MG63 (cell line): Measurements from ENCODE around the gene PRRC1. TPM values are rescaled to one million over a fixed set of nuclear protein-coding genes. Genes with fewer than 3 reads are reported as not detected.

ENCODE experiments used
- DNase-seq: peaks from one replicate; pipeline ENCODE4 v3.0.0-alpha.2; 2020
- H3K27me3 ChIP-seq: fragments of 250-450 bp; sonication (Bioruptor Pico); 2 replicates; pipeline ENCODE4 v1.5.1; 2020; ENCODE audit warnings: mild to moderate bottlenecking, moderate library complexity
- H3K36me3 ChIP-seq: fragments of 250-450 bp; sonication (Bioruptor Pico); 2 replicates; pipeline ENCODE4 v1.5.1; 2020; ENCODE audit warnings: mild to moderate bottlenecking, moderate library complexity
- H3K4me3 ChIP-seq: fragments of 250-450 bp; sonication (Bioruptor Pico); 2 replicates; pipeline ENCODE4 v1.5.1; 2020; ENCODE audit warnings: mild to moderate bottlenecking, moderate library complexity
- H3K9me3 ChIP-seq: fragments of 250-450 bp; sonication (Bioruptor Pico); 2 replicates; pipeline ENCODE4 v1.5.1; 2020; ENCODE audit warnings: mild to moderate bottlenecking, moderate library complexity
- total RNA-seq: library from RNA; depleted of rRNA; stranded (reverse); fragments of >200 nt; shearing (Covaris generic); gene quantifications from 2 replicates; pipeline ENCODE4 v1.2.3, GENCODE V29; 2014; ENCODE audit warnings: low replicate concordance; rRNA removed

PRRC1 gene
- total RNA-seq, 1 experiment from 2014 or later = 26.8 TPM

DNA sequence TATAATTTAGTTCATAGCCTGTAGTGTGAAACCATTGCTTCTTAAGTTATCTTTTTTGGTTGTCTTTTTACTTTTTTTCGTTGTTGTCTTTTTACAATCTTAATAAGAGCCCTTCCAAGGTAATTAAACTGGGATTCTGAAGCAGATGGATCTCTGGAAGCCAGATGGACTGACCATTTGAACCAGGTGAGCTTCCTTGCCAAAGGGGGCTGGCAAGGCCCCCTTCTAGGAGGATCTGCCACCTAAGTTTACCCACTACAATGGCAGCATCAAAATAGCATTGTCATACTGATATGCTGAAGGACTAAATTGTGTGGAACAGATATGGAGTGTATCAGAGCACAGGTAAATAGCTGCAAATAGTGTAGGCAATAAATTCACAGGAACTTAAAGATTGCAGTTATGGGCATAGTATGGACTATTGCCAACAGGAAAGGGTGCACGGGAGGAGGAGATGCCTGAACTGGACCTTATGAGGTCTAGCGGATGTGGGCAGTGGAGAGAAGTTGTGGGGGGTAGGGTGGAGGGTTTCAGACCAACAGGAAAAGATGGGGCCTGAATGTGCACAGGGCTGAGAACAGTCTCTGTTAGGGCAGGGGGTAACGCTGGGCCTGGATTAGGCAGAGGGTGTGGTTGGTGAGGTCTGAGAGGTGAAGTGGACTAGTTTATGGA is 69.9 kb downstream of the PRRC1 start:
- H3K27me3 ChIP-seq = no peaks in the 10 kb centered on the region
- DNase-seq = no peak

DNA sequence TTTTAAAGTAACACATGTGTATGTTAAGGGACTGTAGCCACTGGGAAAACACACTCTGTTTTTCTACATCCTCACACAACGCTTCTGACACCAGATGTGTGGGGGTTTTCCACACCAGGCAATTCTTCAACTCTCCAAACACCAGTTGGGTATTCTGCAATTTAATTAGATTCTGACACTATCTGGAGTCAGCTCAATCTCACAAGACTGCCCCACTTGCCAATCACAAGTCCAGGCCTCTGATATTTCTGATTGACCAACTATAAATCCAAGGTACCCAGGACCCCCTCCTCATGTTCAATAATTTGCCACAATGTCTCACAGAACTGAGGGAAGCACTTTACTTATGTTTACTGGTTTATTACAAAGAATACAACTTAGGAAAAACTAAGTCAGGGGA is 70.9 kb downstream of the PRRC1 start:
- H3K4me3 ChIP-seq = no peak overlapping the region
- no peaks in the 10 kb centered on the region for H3K36me3 ChIP-seq
- no peak for DNase-seq
- H3K27me3 ChIP-seq = no peaks in the 10 kb centered on the region
- H3K9me3 ChIP-seq = no peaks in the 10 kb centered on the region

More for the DNA sequence above, 69.9 kb downstream of the PRRC1 start:
- Histone ChIP-seq H3K9me3 (no peaks in the 10 kb centered on the region), H3K4me3 (no peak overlapping the region), H3K36me3 (no peaks in the 10 kb centered on the region)

DNA sequence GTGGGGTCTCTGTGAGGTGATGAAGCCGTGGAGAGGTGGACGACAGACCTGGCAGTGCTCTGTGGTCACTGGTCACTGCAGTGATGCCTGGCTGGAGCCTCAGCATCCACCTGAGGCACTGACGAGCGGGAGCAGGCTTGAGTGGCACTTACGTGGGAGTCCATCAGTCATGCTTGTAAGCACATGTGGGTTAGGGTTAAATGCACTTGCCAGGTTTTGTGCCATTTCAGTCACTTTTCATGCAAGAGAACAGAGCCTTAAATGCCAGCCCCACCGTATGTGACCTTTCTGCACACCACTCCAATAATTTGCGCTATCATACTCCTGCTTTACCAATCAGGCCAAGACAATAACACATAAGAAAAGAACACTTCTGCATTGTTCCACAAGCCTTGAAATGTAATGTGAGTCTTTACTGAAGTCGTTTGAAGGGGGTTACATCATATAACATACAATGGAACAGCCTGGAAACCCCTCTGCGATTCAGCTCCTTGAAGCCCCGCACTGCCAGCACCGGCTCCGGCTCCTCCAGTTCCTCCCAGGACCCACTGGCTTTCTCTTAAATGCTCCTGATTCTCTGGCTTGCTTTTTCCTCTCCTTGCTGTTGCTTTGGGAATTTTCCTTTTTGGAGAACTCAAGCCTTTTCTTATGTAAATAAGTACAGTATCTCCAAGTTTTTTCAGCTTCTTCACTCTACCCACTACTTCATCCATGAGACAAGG is 72.0 kb downstream of the PRRC1 start:
- H3K27me3 ChIP-seq = no peaks in the 10 kb centered on the region

DNA sequence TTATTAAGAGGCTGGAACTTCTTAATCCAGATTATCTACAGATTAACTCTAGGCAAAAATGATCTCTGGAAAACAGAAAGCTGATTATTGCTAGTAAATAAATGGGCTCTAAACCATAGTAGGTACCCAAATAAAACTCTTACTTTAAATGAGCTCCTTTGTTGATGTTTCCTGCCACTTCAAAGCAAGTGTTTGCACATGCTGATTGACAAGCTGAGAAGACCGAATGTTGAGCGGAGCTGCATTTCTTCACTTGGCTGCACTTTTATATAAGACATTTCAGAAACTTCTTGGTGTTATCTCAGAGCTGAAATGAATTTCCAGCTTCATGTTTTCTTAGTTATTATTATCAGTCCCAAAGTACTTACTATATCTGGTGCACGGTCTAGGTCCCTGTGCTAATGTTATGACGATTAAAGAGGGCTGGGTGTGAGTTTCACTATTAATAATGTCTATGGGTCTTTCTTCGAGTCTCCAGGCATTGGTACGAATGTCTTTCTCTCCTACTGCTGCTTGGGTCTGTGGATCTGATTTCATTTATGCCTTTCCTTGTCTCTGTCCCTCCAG is 72.8 kb downstream of the PRRC1 start:
- Histone ChIP-seq H3K9me3 (no peaks in the 10 kb centered on the region), H3K36me3 (no peaks in the 10 kb centered on the region), H3K27me3 (no peaks in the 10 kb centered on the region), H3K4me3 (no peak overlapping the region)
- no peak for DNase-seq

More for the DNA sequence above, 72.0 kb downstream of the PRRC1 start:
- DNase-seq = no peak
- Histone ChIP-seq H3K4me3 (no peak overlapping the region), H3K9me3 (no peaks in the 10 kb centered on the region), H3K36me3 (no peaks in the 10 kb centered on the region)

DNA sequence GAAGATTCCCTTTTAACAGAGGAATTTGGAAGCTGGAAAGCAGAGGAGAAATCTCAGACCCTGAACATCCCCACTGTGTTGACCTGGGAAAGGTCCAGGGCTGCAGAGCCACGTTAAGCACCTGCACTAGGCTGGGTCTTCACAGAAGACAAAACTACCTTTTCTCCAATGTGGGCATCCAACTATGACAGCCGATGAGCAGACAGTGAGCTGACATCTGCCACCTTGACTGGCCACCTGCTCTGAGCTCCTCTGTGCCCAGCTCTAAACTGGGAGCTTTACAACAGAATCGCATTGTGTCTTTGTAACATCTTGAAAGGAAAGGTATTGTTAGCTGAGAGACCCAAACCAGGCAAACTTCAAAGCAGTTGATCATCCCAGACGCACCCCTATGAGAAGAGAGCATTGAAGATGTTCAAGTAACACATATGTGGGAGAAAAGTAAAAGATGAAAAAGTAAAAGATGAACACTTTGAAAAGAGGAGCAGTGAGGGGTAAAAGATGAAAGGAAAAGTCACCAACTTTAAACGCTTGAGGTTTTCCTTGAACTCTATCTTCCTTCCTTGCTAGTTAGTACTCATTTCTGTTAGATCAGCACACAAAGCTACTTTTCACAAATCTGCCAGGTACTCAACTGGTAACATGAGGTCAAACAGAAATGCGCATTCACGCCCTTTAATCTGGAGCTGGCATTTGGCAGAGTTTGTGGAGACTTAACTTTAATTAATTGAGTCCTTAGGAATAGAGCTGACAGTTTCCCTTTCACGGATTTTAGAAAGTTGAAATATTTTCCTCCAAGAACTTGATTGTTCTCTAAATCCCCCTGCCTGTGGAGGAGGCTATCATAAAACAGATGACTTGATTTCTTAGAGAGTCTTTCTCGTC is 78.3 kb downstream of the PRRC1 start:
- Histone ChIP-seq H3K36me3 (no peaks in the 10 kb centered on the region), H3K9me3 (no peaks in the 10 kb centered on the region), H3K27me3 (no peaks in the 10 kb centered on the region), H3K4me3 (no peak overlapping the region)
- no peak for DNase-seq

DNA sequence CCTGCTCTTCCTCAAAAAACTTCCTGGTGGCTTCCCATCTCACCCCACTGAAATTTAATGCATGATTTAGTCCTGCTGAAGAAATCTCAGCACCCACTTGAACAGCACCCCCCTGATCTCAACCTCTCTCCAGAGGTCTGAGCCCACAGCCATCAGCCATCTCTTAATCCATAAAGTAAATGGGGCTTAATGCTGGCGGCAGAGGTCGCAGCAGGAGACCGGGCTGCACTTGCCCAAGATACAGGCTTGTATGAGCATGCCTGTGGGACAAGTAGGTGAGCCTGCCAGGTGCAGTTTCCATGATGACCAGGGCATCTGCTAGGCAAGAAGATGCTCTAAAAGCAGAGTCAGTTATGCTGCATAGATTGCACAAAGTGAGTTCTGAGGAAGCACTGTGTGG is 79.1 kb downstream of the PRRC1 start:
- no peaks in the 10 kb centered on the region for H3K9me3 ChIP-seq
- no peak for DNase-seq
- H3K27me3 ChIP-seq = no peaks in the 10 kb centered on the region
- H3K4me3 ChIP-seq = no peak overlapping the region
- no peaks in the 10 kb centered on the region for H3K36me3 ChIP-seq

DNA sequence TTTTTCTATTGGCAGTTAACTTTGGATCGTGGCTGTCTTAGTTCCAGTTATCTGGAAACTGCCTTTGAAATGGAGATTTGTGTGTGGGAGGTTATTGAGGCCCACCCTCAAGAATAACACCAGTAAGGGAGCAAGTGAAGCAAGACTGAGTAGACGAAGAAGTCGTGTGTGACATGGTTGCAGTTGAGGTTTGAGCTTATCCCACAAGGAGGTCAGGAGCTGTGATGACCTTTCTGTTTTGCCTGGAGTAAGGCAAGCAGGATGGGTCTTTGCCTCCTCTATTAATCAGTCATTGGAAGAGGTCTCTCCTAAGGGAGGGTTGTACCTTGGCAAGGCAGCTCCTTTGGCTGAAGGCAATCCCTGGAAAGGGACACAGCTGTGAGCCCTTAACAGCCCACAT is 81.9 kb downstream of the PRRC1 start:
- Histone ChIP-seq H3K4me3 (no peak overlapping the region), H3K36me3 (no peaks in the 10 kb centered on the region), H3K9me3 (no peaks in the 10 kb centered on the region), H3K27me3 (no peaks in the 10 kb centered on the region; the same call in 1 of the 2 replicates)
- no peak for DNase-seq

DNA sequence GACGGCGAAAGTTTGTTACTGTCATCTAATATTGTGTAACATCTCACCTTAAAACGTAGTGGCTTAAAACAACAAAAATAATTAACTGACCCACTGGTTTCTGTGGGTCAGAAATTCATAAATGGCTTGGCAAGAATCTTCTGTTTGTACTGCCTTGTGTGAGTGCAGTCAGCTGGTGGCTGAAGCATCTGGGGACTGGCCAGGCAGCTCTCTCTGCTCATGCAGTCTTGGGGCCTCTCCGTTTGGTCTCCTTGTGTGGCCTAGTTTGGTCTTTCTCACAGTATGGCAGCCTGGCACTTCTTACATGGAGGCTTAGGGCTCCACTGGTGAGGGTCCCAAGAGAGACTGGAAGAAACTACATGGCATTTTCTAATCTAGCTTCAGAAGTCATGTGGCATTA is 82.4 kb downstream of the PRRC1 start:
- Histone ChIP-seq H3K27me3 (no peaks in the 10 kb centered on the region; the same call in 1 of the 2 replicates), H3K4me3 (no peak overlapping the region)
- no peak for DNase-seq

DNA sequence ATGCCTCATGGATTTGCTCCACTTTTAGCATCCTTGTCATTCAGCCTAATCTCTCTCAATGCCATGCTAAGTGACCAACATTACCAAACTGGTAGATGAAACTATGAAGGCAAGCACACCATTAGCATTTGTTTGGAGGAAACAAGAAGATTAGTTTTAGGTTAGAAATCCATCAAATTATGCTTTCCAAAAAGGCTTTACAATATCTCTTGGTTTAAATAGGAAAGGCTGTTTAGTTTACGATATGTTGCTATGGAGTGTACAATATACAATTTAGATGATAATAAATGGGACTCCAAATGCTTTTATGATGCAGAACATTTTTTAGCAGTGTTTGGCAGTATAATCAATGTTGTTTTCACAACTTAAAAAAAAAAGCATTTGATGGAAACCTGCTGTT is 83.7 kb downstream of the PRRC1 start:
- Histone ChIP-seq H3K9me3 (no peaks in the 10 kb centered on the region), H3K36me3 (no peaks in the 10 kb centered on the region), H3K27me3 (no peaks in the 10 kb centered on the region; the same call in 1 of the 2 replicates), H3K4me3 (no peak overlapping the region)
- DNase-seq = no peak

More for the DNA sequence above, 82.4 kb downstream of the PRRC1 start:
- no peaks in the 10 kb centered on the region for H3K36me3 ChIP-seq
- H3K9me3 ChIP-seq = no peaks in the 10 kb centered on the region

DNA sequence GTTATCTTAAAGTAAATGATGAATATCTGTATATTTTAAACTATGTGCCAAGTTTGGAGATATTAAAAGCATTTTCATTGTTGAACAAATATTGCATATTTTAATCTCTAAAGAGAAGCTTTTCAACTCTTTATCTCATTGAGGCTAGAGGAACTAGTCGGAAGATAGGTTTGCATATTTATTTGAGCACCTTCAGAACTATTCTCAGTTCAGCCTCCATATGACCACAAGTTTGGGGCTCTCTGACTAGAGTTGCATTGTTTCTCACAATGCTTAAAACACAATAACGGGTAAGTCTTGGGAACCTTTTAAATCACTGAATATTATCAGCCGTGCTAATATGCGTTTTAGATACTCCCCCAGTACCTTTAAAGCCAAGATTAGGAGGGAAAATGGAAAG is 84.2 kb downstream of the PRRC1 start:
- H3K4me3 ChIP-seq = no peak overlapping the region
- DNase-seq = no peak

DNA sequence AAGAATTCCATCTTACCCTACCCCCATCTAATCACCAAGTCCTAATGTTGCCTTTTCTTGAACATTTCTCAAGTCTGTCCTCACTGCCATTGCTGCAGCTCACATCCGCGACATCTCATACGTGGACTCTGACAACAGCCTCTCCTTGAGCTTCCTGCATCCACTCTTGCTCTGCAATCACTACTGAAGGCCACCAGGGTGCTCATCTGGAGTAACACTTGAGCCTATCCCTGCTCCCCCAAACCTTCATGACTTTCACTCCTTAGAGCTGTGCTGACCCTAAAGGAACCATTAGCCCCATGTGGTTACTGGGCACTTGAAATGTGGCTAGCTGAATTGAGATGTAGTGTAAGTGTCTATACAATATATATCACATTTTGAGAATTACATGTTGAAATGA is 85.0 kb downstream of the PRRC1 start:
- no peak for DNase-seq
- Histone ChIP-seq H3K4me3 (no peak overlapping the region), H3K36me3 (no peaks in the 10 kb centered on the region), H3K27me3 (no peaks in the 10 kb centered on the region; the same call in 1 of the 2 replicates), H3K9me3 (no peaks in the 10 kb centered on the region)

More for the DNA sequence above, 84.2 kb downstream of the PRRC1 start:
- H3K36me3 ChIP-seq = no peaks in the 10 kb centered on the region
- H3K9me3 ChIP-seq = no peaks in the 10 kb centered on the region
- no peaks in the 10 kb centered on the region; the same call in 1 of the 2 replicates for H3K27me3 ChIP-seq

DNA sequence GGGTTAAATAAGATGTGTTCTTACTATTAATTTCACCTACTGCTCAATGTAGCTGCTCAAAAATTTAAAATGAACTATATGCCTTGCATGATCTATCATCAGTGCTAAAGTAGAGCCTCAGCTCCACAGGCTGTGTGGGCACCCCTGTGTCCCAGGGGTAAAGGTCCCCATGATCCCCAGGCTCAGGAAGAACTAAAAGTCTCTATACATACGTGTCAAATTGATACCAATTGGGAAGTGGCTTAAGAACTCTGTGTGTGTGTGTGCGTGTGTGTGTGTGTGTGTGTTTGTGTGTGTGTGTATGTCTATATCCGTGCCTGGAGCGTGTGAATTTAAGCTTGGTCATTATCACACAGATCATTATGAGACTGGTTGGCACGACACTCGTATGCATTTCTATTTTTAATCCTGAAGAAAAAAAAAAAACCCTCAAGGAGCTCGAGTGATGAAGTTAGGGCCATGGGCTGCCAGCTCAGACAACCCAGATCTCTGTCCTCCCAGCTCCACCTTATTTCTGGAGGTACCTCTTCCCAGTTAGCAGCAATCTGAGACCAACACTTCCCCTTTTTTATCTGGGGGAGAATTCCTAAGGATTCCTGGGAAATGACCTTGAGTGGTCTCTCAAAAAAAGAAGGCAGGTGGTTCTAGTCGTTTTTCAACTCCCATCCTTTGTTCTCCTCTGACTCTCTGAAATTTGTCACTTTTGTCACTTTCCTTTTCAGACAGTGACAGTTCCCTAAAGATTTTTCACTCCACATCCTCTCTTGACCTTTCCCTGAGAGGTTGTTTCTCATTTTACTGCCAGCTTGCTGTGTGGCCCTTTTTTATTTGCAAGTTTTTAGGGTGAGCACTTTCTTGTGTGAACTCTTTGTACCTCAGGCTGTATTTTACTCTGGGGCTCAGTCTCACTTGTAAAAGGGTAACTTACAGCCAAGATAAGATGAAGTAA is 85.7 kb downstream of the PRRC1 start:
- H3K27me3 ChIP-seq = no peaks in the 10 kb centered on the region; the same call in 1 of the 2 replicates
- no peaks in the 10 kb centered on the region for H3K36me3 ChIP-seq
- DNase-seq = no peak
- H3K9me3 ChIP-seq = no peaks in the 10 kb centered on the region
- no peak overlapping the region for H3K4me3 ChIP-seq

Other genes with a start within 250 kb of the PRRC1 start
- gene MEGF10, start 226.8 kb upstream of the PRRC1 start, total RNA-seq = not detected in 2 replicates
- not detected in 2 replicates for gene CTXN3, start 131.4 kb downstream of the PRRC1 start, total RNA-seq
- not detected in 2 replicates for gene CCDC192, start 185.8 kb downstream of the PRRC1 start, total RNA-seq